Measurements from ENCODE around the gene SUCNR1.

Gene SUCNR1, protein sequence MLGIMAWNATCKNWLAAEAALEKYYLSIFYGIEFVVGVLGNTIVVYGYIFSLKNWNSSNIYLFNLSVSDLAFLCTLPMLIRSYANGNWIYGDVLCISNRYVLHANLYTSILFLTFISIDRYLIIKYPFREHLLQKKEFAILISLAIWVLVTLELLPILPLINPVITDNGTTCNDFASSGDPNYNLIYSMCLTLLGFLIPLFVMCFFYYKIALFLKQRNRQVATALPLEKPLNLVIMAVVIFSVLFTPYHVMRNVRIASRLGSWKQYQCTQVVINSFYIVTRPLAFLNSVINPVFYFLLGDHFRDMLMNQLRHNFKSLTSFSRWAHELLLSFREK

DNA sequence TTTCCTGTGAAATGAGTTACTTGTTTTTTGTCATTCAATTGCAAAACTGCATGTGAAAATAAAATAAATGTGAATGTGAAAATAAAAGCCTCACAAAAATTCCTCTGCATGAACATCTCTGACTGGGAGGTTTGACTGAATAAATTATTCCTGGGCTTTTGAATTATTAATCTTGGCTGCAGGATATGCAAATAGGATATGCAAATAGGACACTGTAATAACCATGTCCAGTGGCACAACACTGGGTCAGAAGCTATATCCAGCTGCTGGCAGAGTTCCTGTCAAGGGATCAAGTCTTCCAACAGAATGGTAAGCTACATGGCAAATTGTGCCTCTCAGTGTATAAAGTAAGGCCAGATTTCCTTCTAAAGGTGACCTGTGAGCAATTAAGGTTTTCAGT is at the start of gene SUCNR1:
Gene SUCNR1, plus strand, starts transcription at position 246 of the 400 bp plus-strand sequence. CDS start 6,250 bp downstream, outside the sequence.
- no peak; the same call in 2 of the 3 replicates for ATAC-seq
- no peak for TF ChIP-seq GLIS3 (CRISPR knock-in tag; IDR thresholded peaks at IDR 0.05)
- TF ChIP-seq ESRRG (CRISPR knock-in tag; IDR thresholded peaks at IDR 0.05) = no peak

DNA sequence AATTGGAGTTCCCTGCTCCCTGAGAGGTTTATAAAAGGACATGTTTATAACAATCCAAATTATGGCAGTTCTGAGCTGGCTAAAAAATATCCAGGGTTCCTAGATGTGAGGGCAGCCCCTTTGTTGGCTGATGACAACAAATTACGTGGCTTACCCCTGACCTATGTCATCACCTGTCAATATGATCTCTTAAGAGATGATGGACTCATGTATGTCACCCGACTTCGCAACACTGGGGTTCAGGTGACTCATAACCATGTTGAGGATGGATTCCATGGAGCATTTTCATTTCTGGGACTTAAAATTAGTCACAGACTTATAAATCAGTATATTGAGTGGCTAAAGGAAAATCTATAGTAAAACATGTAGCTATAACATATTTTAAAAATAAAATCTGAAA is 45.6 kb upstream of the SUCNR1 start:
- no peak for ATAC-seq
- TF ChIP-seq, protein P1, sequence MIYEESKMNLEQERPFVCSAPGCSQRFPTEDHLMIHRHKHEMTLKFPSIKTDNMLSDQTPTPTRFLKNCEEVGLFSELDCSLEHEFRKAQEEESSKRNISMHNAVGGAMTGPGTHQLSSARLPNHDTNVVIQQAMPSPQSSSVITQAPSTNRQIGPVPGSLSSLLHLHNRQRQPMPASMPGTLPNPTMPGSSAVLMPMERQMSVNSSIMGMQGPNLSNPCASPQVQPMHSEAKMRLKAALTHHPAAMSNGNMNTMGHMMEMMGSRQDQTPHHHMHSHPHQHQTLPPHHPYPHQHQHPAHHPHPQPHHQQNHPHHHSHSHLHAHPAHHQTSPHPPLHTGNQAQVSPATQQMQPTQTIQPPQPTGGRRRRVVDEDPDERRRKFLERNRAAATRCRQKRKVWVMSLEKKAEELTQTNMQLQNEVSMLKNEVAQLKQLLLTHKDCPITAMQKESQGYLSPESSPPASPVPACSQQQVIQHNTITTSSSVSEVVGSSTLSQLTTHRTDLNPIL (CRISPR knock-in tag; IDR thresholded peaks at IDR 0.05; ENCODE audit: low read depth) = no peak
- TF ChIP-seq ZNF70 (CRISPR knock-in tag; IDR thresholded peaks at IDR 0.05) = no peak
- TF ChIP-seq BACH2 (CRISPR knock-in tag; IDR thresholded peaks at IDR 0.05; ENCODE audit: borderline replicate concordance) = no peak
- no peak for TF ChIP-seq PPARA (CRISPR knock-in tag; IDR thresholded peaks at IDR 0.05; ENCODE audit: borderline replicate concordance)

DNA sequence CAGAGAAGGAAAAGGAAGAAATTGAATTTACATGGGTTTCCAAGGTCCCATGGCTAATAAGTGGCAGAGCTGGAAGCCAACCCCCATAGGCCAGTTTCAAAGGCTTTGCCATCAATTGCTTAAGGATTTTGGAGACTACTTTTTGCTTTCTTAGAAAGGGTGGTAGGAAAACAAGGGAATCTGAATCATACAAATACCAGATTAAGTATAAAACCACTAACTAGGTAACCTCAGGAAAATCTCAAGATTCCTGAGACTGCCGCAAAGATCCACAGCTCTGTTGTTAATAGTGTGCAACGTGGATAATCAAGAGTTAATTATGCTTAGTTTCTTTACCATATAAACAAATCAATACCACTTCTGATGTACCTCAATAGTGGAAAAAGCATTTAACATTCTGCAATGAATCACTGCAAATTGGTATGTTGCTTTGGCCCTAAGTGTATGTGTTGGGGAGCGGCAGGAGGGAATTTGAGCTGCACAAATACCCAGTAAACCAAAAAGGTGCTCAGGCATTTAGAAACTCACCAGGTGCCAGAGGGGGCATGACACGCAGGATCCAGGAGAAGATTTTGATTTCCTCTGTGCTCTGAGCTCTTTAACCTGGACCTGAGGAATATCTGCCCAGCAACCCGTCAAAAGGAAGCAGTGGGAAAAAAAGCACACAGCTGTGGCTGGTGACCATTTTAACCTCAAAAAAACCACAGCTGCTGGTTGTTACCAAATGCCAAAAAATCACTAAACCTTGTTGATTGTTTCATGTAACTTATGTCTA is 37.5 kb upstream of the SUCNR1 start:
- TF ChIP-seq RARB (CRISPR knock-in tag; IDR thresholded peaks at IDR 0.05) (no peak), ZNF8 (CRISPR knock-in tag; IDR thresholded peaks at IDR 0.05) (no peak), TCF4 (CRISPR knock-in tag; IDR thresholded peaks at IDR 0.05; ENCODE audit: borderline replicate concordance) (no peak), SNAI2 (CRISPR knock-in tag; IDR thresholded peaks at IDR 0.05) (no peak), OSR1 (CRISPR knock-in tag; IDR thresholded peaks at IDR 0.05) (no peak), ZC3H10 (CRISPR knock-in tag; IDR thresholded peaks at IDR 0.05) (no peak), BACH2 (CRISPR knock-in tag; IDR thresholded peaks at IDR 0.05; ENCODE audit: borderline replicate concordance) (no peak), GLIS3 (CRISPR knock-in tag; IDR thresholded peaks at IDR 0.05) (no peak), ZFP30 (CRISPR knock-in tag; IDR thresholded peaks at IDR 0.05) (no peak), ZFP3 (CRISPR knock-in tag; IDR thresholded peaks at IDR 0.05) (no peak)
- TF ChIP-seq, protein P2, sequence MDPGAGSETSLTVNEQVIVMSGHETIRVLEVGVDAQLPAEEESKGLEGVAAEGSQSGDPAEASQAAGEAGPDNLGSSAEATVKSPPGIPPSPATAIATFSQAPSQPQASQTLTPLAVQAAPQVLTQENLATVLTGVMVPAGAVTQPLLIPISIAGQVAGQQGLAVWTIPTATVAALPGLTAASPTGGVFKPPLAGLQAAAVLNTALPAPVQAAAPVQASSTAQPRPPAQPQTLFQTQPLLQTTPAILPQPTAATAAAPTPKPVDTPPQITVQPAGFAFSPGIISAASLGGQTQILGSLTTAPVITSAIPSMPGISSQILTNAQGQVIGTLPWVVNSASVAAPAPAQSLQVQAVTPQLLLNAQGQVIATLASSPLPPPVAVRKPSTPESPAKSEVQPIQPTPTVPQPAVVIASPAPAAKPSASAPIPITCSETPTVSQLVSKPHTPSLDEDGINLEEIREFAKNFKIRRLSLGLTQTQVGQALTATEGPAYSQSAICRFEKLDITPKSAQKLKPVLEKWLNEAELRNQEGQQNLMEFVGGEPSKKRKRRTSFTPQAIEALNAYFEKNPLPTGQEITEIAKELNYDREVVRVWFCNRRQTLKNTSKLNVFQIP (CRISPR knock-in tag; IDR thresholded peaks at IDR 0.05; ENCODE audit: borderline replicate concordance, low read depth) = no peak
- TF ChIP-seq, protein P1 (CRISPR knock-in tag; IDR thresholded peaks at IDR 0.05; ENCODE audit: low read depth) = no peak
- ATAC-seq = 0 out of 3 replicates have a peak, but pooled peaks have one; percentile 9

DNA sequence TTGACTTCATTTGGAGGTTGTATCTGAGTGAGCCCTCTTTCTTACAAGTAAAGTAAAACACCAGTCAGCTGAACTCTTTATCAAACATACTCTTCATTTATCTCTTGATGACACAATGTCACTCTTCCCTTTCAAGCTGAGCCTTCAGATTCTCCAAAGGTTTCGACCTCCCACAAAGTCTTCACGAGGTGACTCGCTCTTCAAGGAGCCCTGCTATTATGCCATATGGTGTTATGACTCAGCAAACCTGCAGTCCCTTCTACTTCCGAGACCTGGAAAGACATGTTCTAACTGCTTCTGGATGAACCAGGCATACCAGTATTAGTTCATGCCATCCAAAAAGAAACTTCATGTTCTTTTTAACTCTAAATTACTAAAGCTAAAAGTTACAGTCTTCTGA is 36.4 kb upstream of the SUCNR1 start:
- TF ChIP-seq ISL1 (CRISPR knock-in tag; IDR thresholded peaks at IDR 0.05) (no peak), CSDC2 (CRISPR knock-in tag; IDR thresholded peaks at IDR 0.05) (no peak), TOX (CRISPR knock-in tag; IDR thresholded peaks at IDR 0.05; ENCODE audit: borderline replicate concordance) (no peak)
- TF ChIP-seq, protein P1 (CRISPR knock-in tag; IDR thresholded peaks at IDR 0.05; ENCODE audit: low read depth) = no peak
- peak; percentile 75 for ATAC-seq

DNA sequence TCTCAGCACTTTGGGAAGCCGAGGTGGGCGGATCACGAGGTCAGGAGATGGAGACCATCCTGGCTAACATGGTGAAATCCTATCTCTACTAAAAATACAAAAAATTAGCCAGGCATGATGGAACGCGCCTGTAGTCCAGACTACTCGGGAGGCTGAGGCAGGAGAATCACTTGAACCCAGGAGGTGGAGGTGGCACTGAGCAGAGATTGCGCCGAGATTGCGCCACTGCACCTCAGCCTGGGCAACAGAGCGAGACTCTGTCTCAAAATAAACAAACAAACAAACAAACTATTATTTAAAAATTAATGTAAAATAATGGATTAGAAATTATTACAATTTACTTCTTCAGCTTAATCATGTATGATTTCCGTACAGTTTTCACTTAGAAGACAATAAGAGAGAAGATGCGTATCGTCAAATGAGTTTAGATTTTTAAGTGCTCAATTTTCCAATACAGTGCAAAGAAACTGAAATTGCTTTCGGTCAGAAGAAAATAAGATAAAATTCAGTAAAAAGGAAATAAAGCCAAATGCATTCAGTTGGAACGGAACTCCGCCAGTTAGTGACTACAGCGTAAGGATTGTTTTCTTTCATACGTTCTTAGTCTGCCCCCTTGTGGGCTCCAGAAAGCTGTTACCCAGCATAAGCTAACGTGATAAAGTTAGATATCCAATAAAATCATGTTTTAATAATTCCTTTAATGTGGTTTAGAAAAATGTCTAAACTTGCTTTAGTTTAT is 34.7 kb upstream of the SUCNR1 start:
- peak; percentile 88 for ATAC-seq
- TF ChIP-seq, protein P2 (CRISPR knock-in tag; IDR thresholded peaks at IDR 0.05; ENCODE audit: borderline replicate concordance, low read depth) = no peak
- no peak for TF ChIP-seq CSDC2 (CRISPR knock-in tag; IDR thresholded peaks at IDR 0.05)
- TF ChIP-seq ZFP3 (CRISPR knock-in tag; IDR thresholded peaks at IDR 0.05) = no peak
- TF ChIP-seq, protein P3, sequence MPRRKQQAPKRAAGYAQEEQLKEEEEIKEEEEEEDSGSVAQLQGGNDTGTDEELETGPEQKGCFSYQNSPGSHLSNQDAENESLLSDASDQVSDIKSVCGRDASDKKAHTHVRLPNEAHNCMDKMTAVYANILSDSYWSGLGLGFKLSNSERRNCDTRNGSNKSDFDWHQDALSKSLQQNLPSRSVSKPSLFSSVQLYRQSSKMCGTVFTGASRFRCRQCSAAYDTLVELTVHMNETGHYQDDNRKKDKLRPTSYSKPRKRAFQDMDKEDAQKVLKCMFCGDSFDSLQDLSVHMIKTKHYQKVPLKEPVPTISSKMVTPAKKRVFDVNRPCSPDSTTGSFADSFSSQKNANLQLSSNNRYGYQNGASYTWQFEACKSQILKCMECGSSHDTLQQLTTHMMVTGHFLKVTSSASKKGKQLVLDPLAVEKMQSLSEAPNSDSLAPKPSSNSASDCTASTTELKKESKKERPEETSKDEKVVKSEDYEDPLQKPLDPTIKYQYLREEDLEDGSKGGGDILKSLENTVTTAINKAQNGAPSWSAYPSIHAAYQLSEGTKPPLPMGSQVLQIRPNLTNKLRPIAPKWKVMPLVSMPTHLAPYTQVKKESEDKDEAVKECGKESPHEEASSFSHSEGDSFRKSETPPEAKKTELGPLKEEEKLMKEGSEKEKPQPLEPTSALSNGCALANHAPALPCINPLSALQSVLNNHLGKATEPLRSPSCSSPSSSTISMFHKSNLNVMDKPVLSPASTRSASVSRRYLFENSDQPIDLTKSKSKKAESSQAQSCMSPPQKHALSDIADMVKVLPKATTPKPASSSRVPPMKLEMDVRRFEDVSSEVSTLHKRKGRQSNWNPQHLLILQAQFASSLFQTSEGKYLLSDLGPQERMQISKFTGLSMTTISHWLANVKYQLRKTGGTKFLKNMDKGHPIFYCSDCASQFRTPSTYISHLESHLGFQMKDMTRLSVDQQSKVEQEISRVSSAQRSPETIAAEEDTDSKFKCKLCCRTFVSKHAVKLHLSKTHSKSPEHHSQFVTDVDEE (CRISPR knock-in tag; IDR thresholded peaks at IDR 0.05) = no peak
